WTC11 (cell line): ENCODE data around the gene SYNJ2.

Experiments
- ATF1 ChIP-seq: sonication (generic); formaldehyde crosslinking; IDR thresholded peaks from 2 replicates; pipeline ENCODE4 v1.8.1; 2023; ENCODE audit warnings: mild to moderate bottlenecking, moderate library complexity, missing genetic modification reagents
- FOXJ3 ChIP-seq: sonication (generic); formaldehyde crosslinking; IDR thresholded peaks from 2 replicates; pipeline ENCODE4 v1.9.0; 2021; ENCODE audit warnings: missing genetic modification reagents, mild to moderate bottlenecking, borderline replicate concordance
- IRF2 ChIP-seq: sonication (generic); formaldehyde crosslinking; IDR thresholded peaks from 2 replicates; pipeline ENCODE4 v1.8.0; 2022; ENCODE audit warnings: low read depth, missing genetic modification reagents, borderline replicate concordance
- NR1H2 ChIP-seq: sonication (generic); formaldehyde crosslinking; IDR thresholded peaks from 2 replicates; pipeline ENCODE4 v1.9.0; 2021; ENCODE audit warnings: mild to moderate bottlenecking, moderate library complexity, missing genetic modification reagents
- NR3C1 ChIP-seq: sonication (generic); formaldehyde crosslinking; conservative IDR thresholded peaks from 2 replicates; pipeline ENCODE4 v1.8.1; 2023; ENCODE audit warnings: low read depth, mild to moderate bottlenecking, missing genetic modification reagents
- RELA ChIP-seq: sonication (generic); formaldehyde crosslinking; IDR thresholded peaks from 2 replicates; pipeline ENCODE4 v1.8.1; 2022; ENCODE audit warnings: missing genetic modification reagents, mild to moderate bottlenecking, borderline replicate concordance
- ZNF138 ChIP-seq: sonication (generic); formaldehyde crosslinking; conservative IDR thresholded peaks from 2 replicates; pipeline ENCODE4 v1.8.1; 2022; ENCODE audit warnings: mild to moderate bottlenecking, moderate library complexity, missing genetic modification reagents
- TF ChIP-seq, protein P1 (sequence below): sonication (generic); formaldehyde crosslinking; IDR thresholded peaks from 2 replicates; pipeline ENCODE4 v1.8.0; 2022; ENCODE audit warnings: mild to moderate bottlenecking, missing genetic modification reagents
- TF ChIP-seq, protein P2 (sequence below): sonication (generic); formaldehyde crosslinking; IDR thresholded peaks from 2 replicates; pipeline ENCODE4 v1.8.1; 2023; ENCODE audit warnings: mild to moderate bottlenecking, missing genetic modification reagents
- TF ChIP-seq, protein P3 (sequence below): sonication (generic); formaldehyde crosslinking; IDR thresholded peaks from 2 replicates; pipeline ENCODE4 v1.8.1; 2023; ENCODE audit warnings: mild to moderate bottlenecking, missing genetic modification reagents, moderate library complexity
- TF ChIP-seq, protein P4 (sequence below): fragments of 200-600 bp; IDR thresholded peaks from 2 replicates; pipeline ENCODE4 v1.8.0; 2022; ENCODE audit warnings: antibody characterized with exemption
- TF ChIP-seq, protein P5 (sequence below): sonication (generic); formaldehyde crosslinking; IDR thresholded peaks from 2 replicates; pipeline ENCODE4 v1.8.1; 2023; ENCODE audit warnings: mild to moderate bottlenecking, missing genetic modification reagents
- TF ChIP-seq, protein P6 (sequence below): sonication (generic); formaldehyde crosslinking; IDR thresholded peaks from 2 replicates; pipeline ENCODE4 v1.8.1; 2022; ENCODE audit warnings: low read depth, mild to moderate bottlenecking, moderate library complexity, missing genetic modification reagents, borderline replicate concordance
- TF ChIP-seq, protein P7 (sequence below): sonication (generic); formaldehyde crosslinking; IDR thresholded peaks from 2 replicates; pipeline ENCODE4 v1.8.1; 2022; ENCODE audit warnings: mild to moderate bottlenecking, missing genetic modification reagents, moderate library complexity, borderline replicate concordance

DNA sequence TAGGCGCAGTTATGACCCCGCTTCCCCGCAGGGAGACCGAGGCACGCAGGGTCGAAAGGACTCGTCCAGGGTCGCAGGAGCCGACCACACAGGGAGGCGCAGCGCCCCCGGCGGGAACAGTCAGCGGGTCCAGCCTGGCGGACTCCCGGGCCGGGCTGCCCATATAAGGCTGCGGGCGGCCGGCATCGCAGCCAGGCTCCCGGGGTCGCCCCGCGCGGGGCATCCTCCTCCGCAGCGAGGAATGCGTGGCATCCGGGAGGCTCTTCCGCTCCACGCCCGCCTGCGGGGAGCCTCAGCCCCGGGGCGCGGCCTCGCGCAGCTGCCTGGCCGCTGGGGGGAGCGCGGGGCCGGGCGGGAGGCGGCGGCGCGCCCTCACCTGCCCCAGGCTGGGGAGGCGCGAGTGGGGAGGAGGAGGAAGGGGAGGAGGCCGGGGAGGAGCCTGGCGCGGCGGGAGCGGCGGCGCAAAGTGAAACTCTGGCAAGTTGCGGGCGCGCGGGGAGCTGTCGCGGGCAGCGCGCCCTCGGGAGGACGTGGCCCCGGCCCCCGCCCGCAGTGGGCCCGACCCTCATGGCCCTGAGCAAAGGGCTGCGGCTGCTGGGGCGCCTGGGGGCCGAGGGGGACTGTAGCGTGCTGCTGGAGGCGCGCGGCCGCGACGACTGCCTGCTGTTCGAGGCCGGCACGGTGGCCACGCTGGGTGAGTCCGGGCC lies at the start of gene SYNJ2:
- TF ChIP-seq, protein P1, sequence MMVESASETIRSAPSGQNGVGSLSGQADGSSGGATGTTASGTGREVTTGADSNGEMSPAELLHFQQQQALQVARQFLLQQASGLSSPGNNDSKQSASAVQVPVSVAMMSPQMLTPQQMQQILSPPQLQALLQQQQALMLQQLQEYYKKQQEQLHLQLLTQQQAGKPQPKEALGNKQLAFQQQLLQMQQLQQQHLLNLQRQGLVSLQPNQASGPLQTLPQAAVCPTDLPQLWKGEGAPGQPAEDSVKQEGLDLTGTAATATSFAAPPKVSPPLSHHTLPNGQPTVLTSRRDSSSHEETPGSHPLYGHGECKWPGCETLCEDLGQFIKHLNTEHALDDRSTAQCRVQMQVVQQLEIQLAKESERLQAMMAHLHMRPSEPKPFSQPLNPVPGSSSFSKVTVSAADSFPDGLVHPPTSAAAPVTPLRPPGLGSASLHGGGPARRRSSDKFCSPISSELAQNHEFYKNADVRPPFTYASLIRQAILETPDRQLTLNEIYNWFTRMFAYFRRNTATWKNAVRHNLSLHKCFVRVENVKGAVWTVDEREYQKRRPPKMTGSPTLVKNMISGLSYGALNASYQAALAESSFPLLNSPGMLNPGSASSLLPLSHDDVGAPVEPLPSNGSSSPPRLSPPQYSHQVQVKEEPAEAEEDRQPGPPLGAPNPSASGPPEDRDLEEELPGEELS (CRISPR knock-in tag), result no peak; the same call in 1 of the 2 replicates
- no peak for TF ChIP-seq ZNF138 (CRISPR knock-in tag)
- TF ChIP-seq, protein P2, sequence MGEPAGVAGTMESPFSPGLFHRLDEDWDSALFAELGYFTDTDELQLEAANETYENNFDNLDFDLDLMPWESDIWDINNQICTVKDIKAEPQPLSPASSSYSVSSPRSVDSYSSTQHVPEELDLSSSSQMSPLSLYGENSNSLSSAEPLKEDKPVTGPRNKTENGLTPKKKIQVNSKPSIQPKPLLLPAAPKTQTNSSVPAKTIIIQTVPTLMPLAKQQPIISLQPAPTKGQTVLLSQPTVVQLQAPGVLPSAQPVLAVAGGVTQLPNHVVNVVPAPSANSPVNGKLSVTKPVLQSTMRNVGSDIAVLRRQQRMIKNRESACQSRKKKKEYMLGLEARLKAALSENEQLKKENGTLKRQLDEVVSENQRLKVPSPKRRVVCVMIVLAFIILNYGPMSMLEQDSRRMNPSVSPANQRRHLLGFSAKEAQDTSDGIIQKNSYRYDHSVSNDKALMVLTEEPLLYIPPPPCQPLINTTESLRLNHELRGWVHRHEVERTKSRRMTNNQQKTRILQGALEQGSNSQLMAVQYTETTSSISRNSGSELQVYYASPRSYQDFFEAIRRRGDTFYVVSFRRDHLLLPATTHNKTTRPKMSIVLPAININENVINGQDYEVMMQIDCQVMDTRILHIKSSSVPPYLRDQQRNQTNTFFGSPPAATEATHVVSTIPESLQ (CRISPR knock-in tag), result no peak
- no peak for TF ChIP-seq NR1H2 (CRISPR knock-in tag)
- no peak for TF ChIP-seq RELA
- TF ChIP-seq, protein P3, sequence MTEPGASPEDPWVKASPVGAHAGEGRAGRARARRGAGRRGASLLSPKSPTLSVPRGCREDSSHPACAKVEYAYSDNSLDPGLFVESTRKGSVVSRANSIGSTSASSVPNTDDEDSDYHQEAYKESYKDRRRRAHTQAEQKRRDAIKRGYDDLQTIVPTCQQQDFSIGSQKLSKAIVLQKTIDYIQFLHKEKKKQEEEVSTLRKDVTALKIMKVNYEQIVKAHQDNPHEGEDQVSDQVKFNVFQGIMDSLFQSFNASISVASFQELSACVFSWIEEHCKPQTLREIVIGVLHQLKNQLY (CRISPR knock-in tag), result no peak
- TF ChIP-seq IRF2, result no peak
- TF ChIP-seq, protein P4, sequence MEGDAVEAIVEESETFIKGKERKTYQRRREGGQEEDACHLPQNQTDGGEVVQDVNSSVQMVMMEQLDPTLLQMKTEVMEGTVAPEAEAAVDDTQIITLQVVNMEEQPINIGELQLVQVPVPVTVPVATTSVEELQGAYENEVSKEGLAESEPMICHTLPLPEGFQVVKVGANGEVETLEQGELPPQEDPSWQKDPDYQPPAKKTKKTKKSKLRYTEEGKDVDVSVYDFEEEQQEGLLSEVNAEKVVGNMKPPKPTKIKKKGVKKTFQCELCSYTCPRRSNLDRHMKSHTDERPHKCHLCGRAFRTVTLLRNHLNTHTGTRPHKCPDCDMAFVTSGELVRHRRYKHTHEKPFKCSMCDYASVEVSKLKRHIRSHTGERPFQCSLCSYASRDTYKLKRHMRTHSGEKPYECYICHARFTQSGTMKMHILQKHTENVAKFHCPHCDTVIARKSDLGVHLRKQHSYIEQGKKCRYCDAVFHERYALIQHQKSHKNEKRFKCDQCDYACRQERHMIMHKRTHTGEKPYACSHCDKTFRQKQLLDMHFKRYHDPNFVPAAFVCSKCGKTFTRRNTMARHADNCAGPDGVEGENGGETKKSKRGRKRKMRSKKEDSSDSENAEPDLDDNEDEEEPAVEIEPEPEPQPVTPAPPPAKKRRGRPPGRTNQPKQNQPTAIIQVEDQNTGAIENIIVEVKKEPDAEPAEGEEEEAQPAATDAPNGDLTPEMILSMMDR, result no peak
- TF ChIP-seq, protein P5, sequence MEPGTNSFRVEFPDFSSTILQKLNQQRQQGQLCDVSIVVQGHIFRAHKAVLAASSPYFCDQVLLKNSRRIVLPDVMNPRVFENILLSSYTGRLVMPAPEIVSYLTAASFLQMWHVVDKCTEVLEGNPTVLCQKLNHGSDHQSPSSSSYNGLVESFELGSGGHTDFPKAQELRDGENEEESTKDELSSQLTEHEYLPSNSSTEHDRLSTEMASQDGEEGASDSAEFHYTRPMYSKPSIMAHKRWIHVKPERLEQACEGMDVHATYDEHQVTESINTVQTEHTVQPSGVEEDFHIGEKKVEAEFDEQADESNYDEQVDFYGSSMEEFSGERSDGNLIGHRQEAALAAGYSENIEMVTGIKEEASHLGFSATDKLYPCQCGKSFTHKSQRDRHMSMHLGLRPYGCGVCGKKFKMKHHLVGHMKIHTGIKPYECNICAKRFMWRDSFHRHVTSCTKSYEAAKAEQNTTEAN (CRISPR knock-in tag), result 0 out of 2 replicates have a peak, but pooled peaks have one; percentile 8
- TF ChIP-seq, protein P6, sequence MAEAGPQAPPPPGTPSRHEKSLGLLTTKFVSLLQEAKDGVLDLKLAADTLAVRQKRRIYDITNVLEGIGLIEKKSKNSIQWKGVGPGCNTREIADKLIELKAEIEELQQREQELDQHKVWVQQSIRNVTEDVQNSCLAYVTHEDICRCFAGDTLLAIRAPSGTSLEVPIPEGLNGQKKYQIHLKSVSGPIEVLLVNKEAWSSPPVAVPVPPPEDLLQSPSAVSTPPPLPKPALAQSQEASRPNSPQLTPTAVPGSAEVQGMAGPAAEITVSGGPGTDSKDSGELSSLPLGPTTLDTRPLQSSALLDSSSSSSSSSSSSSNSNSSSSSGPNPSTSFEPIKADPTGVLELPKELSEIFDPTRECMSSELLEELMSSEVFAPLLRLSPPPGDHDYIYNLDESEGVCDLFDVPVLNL (CRISPR knock-in tag), result 0 out of 2 replicates have a peak, but pooled peaks have one; percentile 62
- no peak for TF ChIP-seq ATF1
- TF ChIP-seq FOXJ3 (CRISPR knock-in tag), result no peak
- TF ChIP-seq, protein P7, sequence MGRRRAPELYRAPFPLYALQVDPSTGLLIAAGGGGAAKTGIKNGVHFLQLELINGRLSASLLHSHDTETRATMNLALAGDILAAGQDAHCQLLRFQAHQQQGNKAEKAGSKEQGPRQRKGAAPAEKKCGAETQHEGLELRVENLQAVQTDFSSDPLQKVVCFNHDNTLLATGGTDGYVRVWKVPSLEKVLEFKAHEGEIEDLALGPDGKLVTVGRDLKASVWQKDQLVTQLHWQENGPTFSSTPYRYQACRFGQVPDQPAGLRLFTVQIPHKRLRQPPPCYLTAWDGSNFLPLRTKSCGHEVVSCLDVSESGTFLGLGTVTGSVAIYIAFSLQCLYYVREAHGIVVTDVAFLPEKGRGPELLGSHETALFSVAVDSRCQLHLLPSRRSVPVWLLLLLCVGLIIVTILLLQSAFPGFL (CRISPR knock-in tag), result no peak
- no peak for TF ChIP-seq NR3C1 (CRISPR knock-in tag)
